Measurements from ENCODE around the gene SETD4. TPM values are rescaled to one million over a fixed set of nuclear protein-coding genes. Genes with fewer than 3 reads are reported as not detected.

SETD4 gene
- total RNA-seq, 1 experiment from 2014 or later: 18.1 TPM

GRCh38 chr21:35990609-35991008, 69.7 kb downstream of the SETD4 start:
- no peak for DNase-seq (ENCODE audit: low read depth)
- in situ Hi-C loops (cut with HindIII; ENCODE audit: low pct_unique_long_range_greater_than_20kb, low sequenced_read_pairs): no loop called here

- in situ Hi-C loops (cut with HindIII; ENCODE audit: low pct_unique_long_range_greater_than_20kb, low sequenced_read_pairs): no loop called here
- DNase-seq (ENCODE audit: low read depth): no peak
Observed at GRCh38 chr21:35989138-35989735, 71.1 kb downstream of the SETD4 start.

DNA sequence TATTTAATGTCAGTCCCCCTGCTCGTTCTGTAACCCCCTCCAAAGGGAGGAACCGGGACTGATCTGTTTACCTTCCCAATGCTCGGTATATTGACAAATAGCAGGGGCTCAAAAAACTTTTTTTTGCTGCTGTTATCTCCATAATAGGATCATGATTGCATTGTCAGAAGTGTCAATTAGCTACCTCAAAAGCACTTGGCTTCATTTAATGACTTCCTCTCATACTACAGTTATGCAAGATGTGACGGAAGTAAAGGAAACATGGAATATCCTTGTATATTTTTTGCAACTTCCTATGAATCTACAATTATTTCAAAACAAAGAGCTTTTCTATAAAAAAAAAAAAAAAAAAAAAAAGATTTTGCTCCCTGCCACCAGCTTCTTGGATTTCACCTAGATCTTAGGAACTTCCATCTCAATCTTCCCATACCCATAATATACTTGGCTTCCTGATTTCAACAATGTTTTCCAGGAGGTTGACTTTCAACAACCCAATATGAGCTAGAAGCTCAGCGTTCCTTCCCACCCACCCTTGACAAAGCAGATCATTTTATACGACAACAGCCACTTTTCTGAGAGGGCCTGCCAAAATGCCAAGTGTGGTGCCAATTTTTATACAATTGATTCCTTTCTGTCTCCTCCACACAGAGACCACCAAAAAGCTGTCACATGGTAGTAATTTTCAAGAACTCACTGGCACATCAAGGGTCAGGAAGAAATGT, 71.7 kb downstream of the SETD4 start:
- in situ Hi-C loops (cut with HindIII; ENCODE audit: low pct_unique_long_range_greater_than_20kb, low sequenced_read_pairs): no loop called here
- no peak for DNase-seq (ENCODE audit: low read depth)

GRCh38 chr21:35987475-35987874, 72.9 kb downstream of the SETD4 start:
- DNase-seq (ENCODE audit: low read depth): no peak
- in situ Hi-C loops (cut with HindIII; ENCODE audit: low pct_unique_long_range_greater_than_20kb, low sequenced_read_pairs): no loop called here

DNA sequence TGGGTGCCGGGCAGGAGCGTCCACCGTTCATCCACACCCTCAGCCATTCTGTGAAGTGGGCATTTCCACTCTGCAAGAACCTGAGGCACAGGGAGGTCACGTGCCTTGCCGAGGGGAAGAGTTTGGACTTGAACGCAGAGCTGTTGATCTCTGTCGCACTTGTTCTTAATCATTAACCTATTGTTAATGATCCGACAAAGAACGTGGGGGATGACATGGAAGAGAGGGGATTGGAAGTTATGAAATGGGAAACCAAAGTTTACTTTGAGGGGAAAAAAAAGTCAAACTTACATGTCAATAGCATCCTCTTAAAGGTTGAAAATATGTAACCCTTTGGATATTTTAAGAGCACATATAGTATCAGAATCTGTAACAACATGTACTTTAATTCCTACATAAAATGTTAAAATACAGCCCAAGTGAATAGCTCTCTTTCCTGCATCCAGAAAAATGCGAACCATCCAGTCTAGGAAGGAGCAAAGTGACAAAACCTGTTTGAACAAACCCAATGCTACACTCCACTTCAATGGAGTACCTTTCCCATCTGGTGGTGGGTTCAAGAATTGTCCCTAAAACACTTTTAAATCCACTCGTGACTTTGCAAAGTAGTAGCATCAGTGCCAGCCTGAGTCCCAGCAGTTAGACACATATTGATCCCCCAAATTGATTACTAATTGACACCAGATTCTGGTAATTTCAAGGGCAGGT, 75.5 kb downstream of the SETD4 start:
- in situ Hi-C loops (cut with HindIII; ENCODE audit: low pct_unique_long_range_greater_than_20kb, low sequenced_read_pairs): no loop called here
- DNase-seq (ENCODE audit: low read depth): no peak

Other genes with a start within 250 kb of the SETD4 start
- 470 and 520 TPM in 2 replicates for gene CBR1, start 9.5 kb upstream of the SETD4 start, total RNA-seq (2014; rRNA removed; shearing (Covaris generic); ENCODE audit: low replicate concordance)
- gene CBR3, start 74.6 kb upstream of the SETD4 start, total RNA-seq (2014; rRNA removed; shearing (Covaris generic); ENCODE audit: low replicate concordance): 25.5 and 31.9 TPM in 2 replicates
- gene DOP1B, start 96.3 kb upstream of the SETD4 start, total RNA-seq (2014; rRNA removed; shearing (Covaris generic); ENCODE audit: low replicate concordance): 21.6 and 24.9 TPM in 2 replicates

Measured in Caki2 (cell line).